NT2/D1 (cell line): ENCODE results near the gene MT4.

Source experiments
- YY1 ChIP-seq: IDR thresholded peaks from 2 replicates; pipeline ENCODE4 v1.6.1; 2011; ENCODE audit not compliant: insufficient read length, insufficient read depth
- ZNF274 ChIP-seq: IDR thresholded peaks from 2 replicates; pipeline ENCODE4 v1.6.1; 2011; ENCODE audit warnings: mild to moderate bottlenecking, low read depth, low read length

DNA sequence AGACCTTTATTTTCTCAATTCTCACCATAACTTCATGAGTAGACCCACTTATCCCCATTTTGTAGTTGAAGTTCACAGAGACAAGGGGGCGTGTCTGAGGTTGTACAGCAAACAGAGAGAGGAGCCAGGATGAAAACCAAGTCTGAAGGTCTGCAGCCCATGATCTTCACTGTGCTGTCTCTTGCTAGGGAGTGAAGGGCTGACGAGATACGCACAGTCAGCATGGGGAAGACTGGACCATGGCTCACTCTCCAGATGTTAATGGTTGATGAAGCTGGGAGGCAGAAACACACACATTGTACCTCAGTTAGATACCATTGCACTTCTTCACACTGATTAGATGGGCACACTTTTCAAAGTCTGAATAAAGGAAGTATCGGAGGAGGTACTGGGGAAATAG lies 5.8 kb upstream of the MT4 start:
- TF ChIP-seq YY1 (no peak), ZNF274 (no peak)
